Transverse colon (tissue), 4 donors: Measurements from ENCODE around the gene TMEM63B. TPM values are rescaled to one million over a fixed set of nuclear protein-coding genes. Genes with fewer than 3 reads are reported as not detected.

Experiments used
- DNase-seq: peaks from one replicate; pipeline ENCODE4 v3.0.0-alpha.2; 2019
- H3K27ac ChIP-seq, 4 donors: fragments of 200-600 bp; sonication (generic); 2 replicates each; pipeline ENCODE4 v1.5.1; 2016 to 2018; ENCODE audit warnings: inconsistent platforms in 4 of 4
- H3K27me3 ChIP-seq: fragments of 200-600 bp; sonication (generic); 2 replicates; pipeline ENCODE4 v1.5.1; 2017; ENCODE audit warnings: inconsistent platforms
- H3K36me3 ChIP-seq, 4 donors: fragments of 200-600 bp; sonication (generic); 2 replicates each; pipeline ENCODE4 v1.5.1; 2017 to 2019; ENCODE audit warnings: inconsistent platforms in 4 of 4
- H3K4me1 ChIP-seq, 4 donors: fragments of 200-600 bp; sonication (generic); 2 replicates each; pipeline ENCODE4 v1.5.1; 2017 to 2020; ENCODE audit warnings: inconsistent platforms in 4 of 4
- H3K4me3 ChIP-seq, 4 donors: fragments of 200-600 bp; sonication (generic); 1 replicate in 1 of 4; 2 replicates in 3 of 4; pipeline versions ENCODE4 v1.5.1 to v1.6.1; 2017 to 2019; ENCODE audit warnings: inconsistent platforms in 4 of 4
- H3K9me3 ChIP-seq, 2 donors: fragments of 200-600 bp; sonication (generic); 2 replicates each; pipeline ENCODE4 v1.5.1; 2017 to 2019; ENCODE audit warnings: inconsistent platforms in 2 of 2
- EP300 ChIP-seq: sonication (generic); formaldehyde crosslinking; IDR thresholded peaks from one replicate; pipeline ENCODE4 v1.6.1; 2017; ENCODE audit warnings: antibody characterized with exemption, low read depth
- POLR2A ChIP-seq: fragments of 450-650 bp; IDR thresholded peaks from one replicate; pipeline ENCODE4 v1.6.1; 2016; ENCODE audit warnings: antibody characterized with exemption, mild to moderate bottlenecking, moderate library complexity
- POLR2AphosphoS5 ChIP-seq, 3 donors: sonication (generic); formaldehyde crosslinking; IDR thresholded peaks; one replicate each; pipeline ENCODE4 v1.6.1; 2016; ENCODE audit warnings: antibody characterized with exemption in 3 of 3
- WGBS, 2 donors: methylation state at CpG; one replicate each; pipeline ENCODE4 v1.1.5; 2018; ENCODE audit warnings: low coverage in 1 of 2; 5-methylcytosine and 5-hydroxymethylcytosine counted together
- in situ Hi-C, 4 donors: fragments of 200-750 bp; cut with MboI; loops; one replicate each; pipeline versions ENCODE4 v1.15.0 to v1.15.1; 2017; ENCODE audit warnings: low sequenced_read_pairs in 3 of 4, low pct_ligation_motif_present in 1 of 4, low pct_unique_long_range_greater_than_20kb in 1 of 4
- intact Hi-C: fragments of 100-400 bp; cut with DNase I; formaldehyde crosslinking; loops from one replicate; pipeline ENCODE4 v1.15.1; 2023; ENCODE audit warnings: low total_unique reads
- total RNA-seq, 4 donors: library from RNA; depleted of rRNA; stranded (reverse); fragments of >200 nt; gene quantifications; one replicate each; pipeline ENCODE4 v1.1.0, GENCODE V29; 2016
- TF ChIP-seq, protein P1 (sequence below), 5 experiments: fragments of 200-600 bp in 3 of 5; fragments of 450-650 bp in 2 of 5; sonication (generic) in 3 of 5; IDR thresholded peaks; 1 replicate in 2 of 5; 2 replicates in 3 of 5; pipeline ENCODE4 v1.5.1; 2016 to 2017; ENCODE audit warnings: antibody characterized with exemption in 5 of 5, inconsistent platforms in 3 of 5, mild to moderate bottlenecking in 2 of 5, moderate library complexity in 1 of 5

TMEM63B gene
- total RNA-seq, 4 donors from 2014 or later = 35.0 to 258 (median 89.4) TPM

DNA sequence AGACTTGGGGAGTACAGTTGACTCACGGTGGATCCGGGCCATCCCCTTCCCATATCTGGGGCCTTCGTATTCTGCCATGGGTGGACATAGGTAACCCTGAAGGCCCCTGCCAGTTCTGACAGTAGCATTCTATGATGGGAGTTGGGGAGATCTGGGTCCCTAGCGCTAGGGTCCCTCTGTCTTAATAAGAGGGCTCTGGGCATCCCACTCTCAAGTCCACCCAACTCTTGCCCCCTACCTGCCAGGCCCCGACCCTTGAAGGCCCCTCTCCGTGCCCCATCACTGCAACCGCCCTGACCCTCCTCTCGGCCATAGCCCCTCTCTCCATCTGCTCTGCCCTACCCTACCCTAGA is 24.7 kb downstream of the TMEM63B start:
- Histone ChIP-seq H3K9me3 (no peaks in the 10 kb centered on the region), H3K4me1 (peaks cover 3 to 9% (median 7%) of the 10 kb centered on the region in 4 donors), H3K36me3 (peaks cover 0 to 14% (median 3%) of the 10 kb centered on the region in 4 donors), H3K27ac (no peak overlapping the region), H3K4me3 (no peak overlapping the region), H3K27me3 (no peaks in the 10 kb centered on the region)
- no peak for DNase-seq
- intact Hi-C loops = loop anchor here (5.0 kb wide), 1 partner anchor 385 kb away; no protein-coding TSS in a partner anchor
- in situ Hi-C loops = loop anchor here in 2 of 4 donors (5.0 to 25.0 kb wide), 2 partner anchors 50 to 185 kb away; partner anchors contain the start of gene SPATS1 (in 2 of the 2)
- TF ChIP-seq, protein P1, sequence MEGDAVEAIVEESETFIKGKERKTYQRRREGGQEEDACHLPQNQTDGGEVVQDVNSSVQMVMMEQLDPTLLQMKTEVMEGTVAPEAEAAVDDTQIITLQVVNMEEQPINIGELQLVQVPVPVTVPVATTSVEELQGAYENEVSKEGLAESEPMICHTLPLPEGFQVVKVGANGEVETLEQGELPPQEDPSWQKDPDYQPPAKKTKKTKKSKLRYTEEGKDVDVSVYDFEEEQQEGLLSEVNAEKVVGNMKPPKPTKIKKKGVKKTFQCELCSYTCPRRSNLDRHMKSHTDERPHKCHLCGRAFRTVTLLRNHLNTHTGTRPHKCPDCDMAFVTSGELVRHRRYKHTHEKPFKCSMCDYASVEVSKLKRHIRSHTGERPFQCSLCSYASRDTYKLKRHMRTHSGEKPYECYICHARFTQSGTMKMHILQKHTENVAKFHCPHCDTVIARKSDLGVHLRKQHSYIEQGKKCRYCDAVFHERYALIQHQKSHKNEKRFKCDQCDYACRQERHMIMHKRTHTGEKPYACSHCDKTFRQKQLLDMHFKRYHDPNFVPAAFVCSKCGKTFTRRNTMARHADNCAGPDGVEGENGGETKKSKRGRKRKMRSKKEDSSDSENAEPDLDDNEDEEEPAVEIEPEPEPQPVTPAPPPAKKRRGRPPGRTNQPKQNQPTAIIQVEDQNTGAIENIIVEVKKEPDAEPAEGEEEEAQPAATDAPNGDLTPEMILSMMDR (IDR thresholded peaks at IDR 0.05) = peak in 1 of 5 experiments; percentile 14
- TF ChIP-seq EP300 (no peak), POLR2AphosphoS5 (IDR thresholded peaks at IDR 0.05) (no peak), POLR2A (no peak)
- 58% methylated on average over 7 of the region's 8 CpGs; no CpG with 5 or more reads in 1 of the 2 donors for WGBS, 2 donors

DNA sequence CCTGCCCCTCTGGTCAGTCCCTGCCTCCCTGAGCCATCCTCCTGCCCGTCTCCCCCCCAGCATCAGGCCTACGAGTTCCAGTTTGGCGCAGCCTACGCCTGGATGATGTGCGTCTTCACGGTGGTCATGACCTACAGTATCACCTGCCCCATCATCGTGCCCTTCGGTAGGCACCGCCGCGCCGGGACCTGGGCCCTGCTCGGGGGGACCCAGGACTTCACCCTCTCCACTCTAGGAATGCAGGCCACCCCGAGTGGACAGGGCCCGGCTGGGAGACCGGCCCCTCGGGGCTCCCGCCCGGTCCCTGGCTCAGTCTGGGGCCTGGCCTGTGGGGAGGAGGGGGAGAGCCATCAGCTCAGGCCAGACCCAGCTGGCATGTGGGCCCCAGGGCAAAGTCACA is 25.2 kb downstream of the TMEM63B start:
- TF ChIP-seq, protein P1 (IDR thresholded peaks at IDR 0.05) = no peak
- TF ChIP-seq EP300 (no peak), POLR2AphosphoS5 (IDR thresholded peaks at IDR 0.05) (no peak), POLR2A (no peak)

DNA sequence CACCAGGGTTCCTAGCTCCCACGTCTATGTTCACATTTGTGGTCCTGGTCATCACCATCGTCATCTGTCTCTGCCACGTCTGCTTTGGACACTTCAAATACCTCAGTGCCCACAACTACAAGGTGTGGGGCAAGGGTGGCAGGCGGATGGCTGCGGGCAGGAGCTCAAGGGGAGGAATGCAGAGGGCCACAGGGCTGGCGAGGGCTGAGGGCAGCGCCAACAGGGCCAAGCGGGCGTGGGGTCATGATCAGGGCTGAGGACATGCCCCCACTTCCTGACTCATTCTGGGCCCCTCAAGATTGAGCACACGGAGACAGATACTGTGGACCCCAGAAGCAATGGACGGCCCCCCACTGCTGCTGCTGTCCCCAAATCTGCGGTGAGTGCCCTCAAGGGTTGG is 26.7 kb downstream of the TMEM63B start:
- Histone ChIP-seq H3K4me3 (no peak overlapping the region), H3K27ac (no peak overlapping the region), H3K4me1 (peaks cover 3 to 9% (median 7%) of the 10 kb centered on the region in 4 donors), H3K27me3 (no peaks in the 10 kb centered on the region), H3K36me3 (peaks cover 0 to 2% (median 0%) of the 10 kb centered on the region in 4 donors), H3K9me3 (no peaks in the 10 kb centered on the region)
- WGBS, 2 donors = 81 to 90% methylated on average over 2 to 11 of the region's 12 CpGs
- intact Hi-C loops (loop anchor here (5.0 kb wide), 1 partner anchor 387 kb away; no protein-coding TSS in a partner anchor), in situ Hi-C loops (loop anchor here in 2 of 4 donors (5.0 to 25.0 kb wide), 2 partner anchors 52 to 183 kb away; partner anchors contain the start of gene SPATS1 (in 2 of the 2))
- TF ChIP-seq POLR2A (no peak), EP300 (no peak), POLR2AphosphoS5 (IDR thresholded peaks at IDR 0.05) (no peak)
- TF ChIP-seq, protein P1 (IDR thresholded peaks at IDR 0.05) = no peak
- no peak for DNase-seq

More for the DNA sequence above, 25.2 kb downstream of the TMEM63B start:
- DNase-seq = no peak
- peaks cover 0 to 10% (median 3%) of the 10 kb centered on the region in 4 donors for H3K36me3 ChIP-seq
- no peak overlapping the region for H3K4me3 ChIP-seq
- WGBS, 2 donors = 90 to 92% methylated on average over 5 to 15 of the region's 19 CpGs
- no peaks in the 10 kb centered on the region for H3K27me3 ChIP-seq
- intact Hi-C loops = loop anchor here (5.0 kb wide), 1 partner anchor 385 kb away; no protein-coding TSS in a partner anchor
- in situ Hi-C loops = loop anchor here in 2 of 4 donors (5.0 to 25.0 kb wide), 2 partner anchors 50 to 185 kb away; partner anchors contain the start of gene SPATS1 (in 2 of the 2)
- no peaks in the 10 kb centered on the region for H3K9me3 ChIP-seq
- peaks cover 3 to 9% (median 7%) of the 10 kb centered on the region in 4 donors for H3K4me1 ChIP-seq
- no peak overlapping the region for H3K27ac ChIP-seq

DNA sequence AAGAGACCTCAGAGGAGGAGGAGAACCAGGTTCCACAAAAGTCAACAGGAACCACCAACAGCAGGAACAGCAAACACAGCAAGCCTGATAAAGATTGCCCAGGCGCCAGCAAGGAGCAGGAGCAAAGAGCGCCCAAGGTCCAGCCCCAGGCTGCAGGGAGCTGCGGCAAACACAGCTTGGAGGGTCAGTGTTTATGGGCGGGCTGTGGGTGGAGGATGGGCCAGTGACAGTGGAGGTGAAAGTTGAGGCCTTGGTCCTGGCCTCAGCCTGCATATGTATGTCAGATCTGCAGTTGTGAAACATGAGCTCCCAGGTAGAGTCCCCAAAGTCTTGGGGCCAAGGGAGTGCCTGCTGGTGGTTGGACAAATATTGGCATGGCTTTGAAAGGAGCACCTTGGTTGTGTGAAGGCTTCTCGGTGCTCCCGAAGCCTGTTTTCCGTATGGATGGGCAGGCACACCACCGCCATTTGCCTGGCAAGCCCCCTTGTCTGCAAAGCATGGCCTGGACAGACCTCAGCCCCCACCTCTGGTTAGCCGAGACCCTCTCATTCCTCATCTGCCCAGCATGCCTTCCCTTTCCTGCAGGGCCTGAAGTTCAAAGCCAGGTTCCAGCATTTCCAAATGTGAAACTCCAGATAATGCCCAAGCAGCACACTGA is 29.3 kb downstream of the TMEM63B start:
- 39 to 69% methylated on average over 2 to 9 of the region's 9 CpGs for WGBS, 2 donors
- H3K27ac ChIP-seq = peak overlapping the region in 1 of 4 donors; percentile 7
- in situ Hi-C loops (loop anchor here in 2 of 4 donors (25.0 kb wide), 1 partner anchor 181 kb away; the partner anchor contains the start of gene SPATS1 (in 2 of the 2)), intact Hi-C loops (no loop called here)
- no peaks in the 10 kb centered on the region for H3K9me3 ChIP-seq
- no peak overlapping the region for H3K4me3 ChIP-seq
- DNase-seq = no peak
- H3K27me3 ChIP-seq = no peaks in the 10 kb centered on the region
- H3K4me1 ChIP-seq = peaks cover 2 to 9% (median 6%) of the 10 kb centered on the region in 4 donors
- H3K36me3 ChIP-seq = no peaks in the 10 kb centered on the region
- TF ChIP-seq POLR2AphosphoS5 (IDR thresholded peaks at IDR 0.05) (no peak), POLR2A (no peak), EP300 (no peak)
- TF ChIP-seq, protein P1 (IDR thresholded peaks at IDR 0.05) = no peak
